ENCODE measurements around the gene TDP2.
"Not testable (repeated sequence)": the region's sequence is repeated elsewhere in the genome, so short reads cannot be mapped to it uniquely, and the experiment has no call there.

The TDP2 gene

GRCh38 chr6:24699521-24700359 is 33.0 kb upstream of the TDP2 start:
- H3K4me2 ChIP-seq (ENCODE audit: low read length), result no peak overlapping the region
- H3K9me2 ChIP-seq (ENCODE audit: low read depth, low read length), result no peaks in the 10 kb centered on the region
- TF ChIP-seq CTCF (IDR thresholded peaks at IDR 0.05; ENCODE audit: low read length), result no peak
- TF ChIP-seq EZH2 (IDR thresholded peaks at IDR 0.05; ENCODE audit: borderline replicate concordance, low read length), result no peak
- no peak overlapping the region for H2AFZ ChIP-seq (ENCODE audit: low read length)
- no peaks in the 10 kb centered on the region for H3K4me1 ChIP-seq (ENCODE audit: insufficient read depth, low read length, severe bottlenecking)
- H3K27me3 ChIP-seq (ENCODE audit: insufficient read depth, low read length), result no peaks in the 10 kb centered on the region
- peaks cover 46% of the 10 kb centered on the region for H3K36me3 ChIP-seq (ENCODE audit: insufficient read depth, low read length)
- H3F3A ChIP-seq (ENCODE audit: insufficient read depth, low read length), result 0 out of 2 replicates have a peak, but pooled peaks cover 5% of the 10 kb centered on the region
- H4K20me1 ChIP-seq (ENCODE audit: insufficient read depth, low read length), result no peaks in the 10 kb centered on the region
- H3K9ac ChIP-seq (ENCODE audit: low read length), result no peak overlapping the region
- H3K79me2 ChIP-seq (ENCODE audit: insufficient read depth, low read length), result no peaks in the 10 kb centered on the region
- H3K27ac ChIP-seq (ENCODE audit: low read depth, low read length, poor library complexity, severe bottlenecking), result peak overlapping the region; percentile 29
- no peaks in the 10 kb centered on the region for H3K9me3 ChIP-seq (ENCODE audit: low read length)
- no peak overlapping the region for H3K4me3 ChIP-seq (ENCODE audit: low read depth, low read length, poor library complexity, severe bottlenecking)

- H3K36me3 ChIP-seq (ENCODE audit: insufficient read depth, low read length), result peaks cover 10% of the 10 kb centered on the region; the same call in 1 of the 2 replicates
- H2AFZ ChIP-seq (ENCODE audit: low read length), result no peak overlapping the region
- H3K27me3 ChIP-seq (ENCODE audit: insufficient read depth, low read length), result no peaks in the 10 kb centered on the region
- H3K79me2 ChIP-seq (ENCODE audit: insufficient read depth, low read length), result no peaks in the 10 kb centered on the region
- H3K4me3 ChIP-seq (ENCODE audit: low read depth, low read length, poor library complexity, severe bottlenecking), result no peak overlapping the region
- H3K4me2 ChIP-seq (ENCODE audit: low read length), result no peak overlapping the region
- H3K27ac ChIP-seq (ENCODE audit: low read depth, low read length, poor library complexity, severe bottlenecking), result no peak overlapping the region
- no peaks in the 10 kb centered on the region for H3K9me2 ChIP-seq (ENCODE audit: low read depth, low read length)
- H4K20me1 ChIP-seq (ENCODE audit: insufficient read depth, low read length), result no peaks in the 10 kb centered on the region
- no peak overlapping the region for H3K9ac ChIP-seq (ENCODE audit: low read length)
- TF ChIP-seq EZH2 (IDR thresholded peaks at IDR 0.05; ENCODE audit: borderline replicate concordance, low read length) (no peak), CTCF (IDR thresholded peaks at IDR 0.05; ENCODE audit: low read length) (no peak)
- no peaks in the 10 kb centered on the region for H3K9me3 ChIP-seq (ENCODE audit: low read length)
- H3F3A ChIP-seq (ENCODE audit: insufficient read depth, low read length), result 0 out of 2 replicates have a peak, but pooled peaks cover 5% of the 10 kb centered on the region
- peaks cover 8% of the 10 kb centered on the region for H3K4me1 ChIP-seq (ENCODE audit: insufficient read depth, low read length, severe bottlenecking)
Measured at GRCh38 chr6:24696097-24696496, 29.4 kb upstream of the TDP2 start.

- peak; percentile 62; the same call in 1 of the 2 replicates for TF ChIP-seq CTCF (IDR thresholded peaks at IDR 0.05; ENCODE audit: low read length)
- not testable (repeated sequence) for H3K4me2 ChIP-seq (ENCODE audit: low read length); H3K4me3 ChIP-seq (ENCODE audit: low read depth, low read length, poor library complexity, severe bottlenecking); H3K9me3 ChIP-seq (ENCODE audit: low read length); H3K9ac ChIP-seq (ENCODE audit: low read length); H3K4me1 ChIP-seq (ENCODE audit: insufficient read depth, low read length, severe bottlenecking); H3K27me3 ChIP-seq (ENCODE audit: insufficient read depth, low read length); H3K79me2 ChIP-seq (ENCODE audit: insufficient read depth, low read length); H3K9me2 ChIP-seq (ENCODE audit: low read depth, low read length); H3K36me3 ChIP-seq (ENCODE audit: insufficient read depth, low read length); H3K27ac ChIP-seq (ENCODE audit: low read depth, low read length, poor library complexity, severe bottlenecking); H4K20me1 ChIP-seq (ENCODE audit: insufficient read depth, low read length); H3F3A ChIP-seq (ENCODE audit: insufficient read depth, low read length); H2AFZ ChIP-seq (ENCODE audit: low read length)
Measured at GRCh38 chr6:24695635-24696034, 28.9 kb upstream of the TDP2 start.

Measured in OCI-LY1 (cell line).